OCI-LY3 (cell line): ENCODE measurements around the gene CRADD.
A peak's percentile ranks its signal among the peaks of the same experiment; 100 is the strongest.

Experiments used
- H2AFZ ChIP-seq: fragments of 200-600, 300-600 bp; shearing (Covaris generic); 2 replicates; pipeline ENCODE4 v1.6.0; 2014; ENCODE audit warnings: antibody characterized with exemption, low read depth, low read length
- H3K27ac ChIP-seq: fragments of 200-600, 300-600 bp; sonication (generic); 2 replicates; pipeline ENCODE4 v1.5.1; 2014; ENCODE audit warnings: mild to moderate bottlenecking, low read length, moderate library complexity, mixed read lengths
- H3K27me3 ChIP-seq: fragments of 200-600, 300-600 bp; sonication (generic); 2 replicates; pipeline ENCODE4 v1.6.1; 2014; ENCODE audit warnings: low read depth, low read length, mixed read lengths
- H3K36me3 ChIP-seq: fragments of 200-600, 300-600 bp; sonication (generic); replicated peaks from 2 replicates; pipeline ENCODE3; 2014; ENCODE audit warnings: low read depth, low read length, mixed read lengths
- H3K4me1 ChIP-seq: fragments of 300-600, 200-600 bp; sonication (generic); 2 replicates; pipeline ENCODE4 v1.6.1; 2014; ENCODE audit warnings: low read length, mixed read lengths
- H3K4me2 ChIP-seq: fragments of 200-600, 300-600 bp; sonication (generic); 2 replicates; pipeline ENCODE4 v1.6.1; 2014; ENCODE audit warnings: low read length, mixed read lengths
- H3K4me3 ChIP-seq: fragments of 300-600, 200-600 bp; sonication (generic); 2 replicates; pipeline ENCODE4 v1.5.1; 2014; ENCODE audit warnings: antibody characterized with exemption, mild to moderate bottlenecking, low read length, moderate library complexity
- H3K79me2 ChIP-seq: fragments of 300-600, 200-600 bp; shearing (Covaris generic); 2 replicates; pipeline ENCODE4 v1.6.1; 2014; ENCODE audit warnings: mild to moderate bottlenecking, low read length, mixed read lengths
- H3K9ac ChIP-seq: fragments of 300-600, 200-600 bp; shearing (Covaris generic); 2 replicates; pipeline ENCODE4 v1.6.0; 2014; ENCODE audit warnings: mild to moderate bottlenecking, low read length, moderate library complexity
- H3K9me3 ChIP-seq: fragments of 200-600, 300-600 bp; shearing (Covaris generic); 2 replicates; pipeline ENCODE4 v1.6.1; 2014; ENCODE audit warnings: low read length, mixed read lengths; ENCODE audit not compliant: insufficient read depth
- H4K20me1 ChIP-seq: fragments of 200-600, 300-600 bp; sonication (generic); 2 replicates; pipeline ENCODE4 v1.6.1; 2016; ENCODE audit warnings: low read length, mixed read lengths; ENCODE audit not compliant: insufficient read depth
- CTCF ChIP-seq: fragments of 200-600, 300-600 bp; sonication (generic); IDR thresholded peaks from 2 replicates; pipeline ENCODE4 v1.5.1; 2014; ENCODE audit warnings: antibody characterized with exemption, low read length, low read depth
- EZH2phosphoT487 ChIP-seq: fragments of 200-600 bp; shearing (Covaris generic); IDR thresholded peaks from 2 replicates; pipeline ENCODE4 v1.6.1; 2018; ENCODE audit warnings: antibody characterized with exemption, mixed run types, low read depth

Gene CRADD

DNA sequence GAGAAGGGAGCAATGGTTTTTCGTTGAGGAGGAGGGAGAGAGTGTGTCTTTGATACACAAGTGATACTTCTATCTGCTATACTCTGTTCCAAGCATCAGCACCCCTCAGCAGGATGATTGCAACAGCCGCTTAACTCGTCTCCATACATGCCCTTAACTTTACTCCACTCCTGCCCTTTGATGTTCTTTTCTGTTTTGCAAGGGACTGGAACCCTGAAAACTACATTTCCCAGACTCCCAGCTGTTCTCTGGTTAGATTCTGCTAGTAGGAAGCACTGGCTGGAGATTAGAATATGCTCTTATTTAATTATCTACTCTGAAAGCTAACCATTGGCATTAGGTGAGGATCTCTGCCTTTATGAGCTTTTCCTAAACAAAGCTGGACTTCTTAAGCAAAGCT lies 23.5 kb upstream of the CRADD start:
- no peaks in the 10 kb centered on the region for H4K20me1 ChIP-seq
- no peaks in the 10 kb centered on the region for H3K36me3 ChIP-seq
- H3K27me3 ChIP-seq: no peaks in the 10 kb centered on the region
- no peak overlapping the region for H3K4me3 ChIP-seq
- H3K4me2 ChIP-seq: no peak overlapping the region
- no peaks in the 10 kb centered on the region for H3K9me3 ChIP-seq
- TF ChIP-seq CTCF (no peak), EZH2phosphoT487 (no peak)
- H2AFZ ChIP-seq: no peak overlapping the region
- peaks cover 19% of the 10 kb centered on the region for H3K4me1 ChIP-seq
- H3K9ac ChIP-seq: no peak overlapping the region
- H3K79me2 ChIP-seq: no peaks in the 10 kb centered on the region
- no peak overlapping the region for H3K27ac ChIP-seq

DNA sequence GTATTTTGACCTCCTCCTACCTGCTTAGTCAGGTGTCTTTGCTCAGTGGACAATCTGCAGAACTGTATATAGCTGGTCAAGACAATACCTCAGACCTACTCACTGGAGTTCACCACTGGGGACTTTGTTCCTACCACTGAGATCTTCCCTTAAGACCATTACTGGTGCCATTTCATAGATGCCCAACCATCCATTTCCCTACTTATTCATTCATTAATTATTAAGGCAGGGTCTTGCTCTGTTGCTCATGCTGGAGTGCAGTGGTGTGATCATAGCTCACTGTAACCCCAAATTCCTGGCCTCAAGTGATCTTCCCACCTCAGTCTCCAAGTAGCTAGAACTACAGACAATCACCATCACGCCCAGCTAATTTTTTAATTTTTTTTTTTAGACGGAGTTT lies 22.8 kb upstream of the CRADD start:
- Histone ChIP-seq H3K4me3 (no peak overlapping the region), H3K4me1 (peaks cover 19% of the 10 kb centered on the region), H3K9me3 (no peaks in the 10 kb centered on the region), H3K27me3 (no peaks in the 10 kb centered on the region), H3K9ac (no peak overlapping the region), H3K27ac (no peak overlapping the region), H3K79me2 (no peaks in the 10 kb centered on the region), H3K36me3 (no peaks in the 10 kb centered on the region), H3K4me2 (no peak overlapping the region), H4K20me1 (no peaks in the 10 kb centered on the region), H2AFZ (no peak overlapping the region)
- no peak for TF ChIP-seq CTCF
- no peak for TF ChIP-seq EZH2phosphoT487

DNA sequence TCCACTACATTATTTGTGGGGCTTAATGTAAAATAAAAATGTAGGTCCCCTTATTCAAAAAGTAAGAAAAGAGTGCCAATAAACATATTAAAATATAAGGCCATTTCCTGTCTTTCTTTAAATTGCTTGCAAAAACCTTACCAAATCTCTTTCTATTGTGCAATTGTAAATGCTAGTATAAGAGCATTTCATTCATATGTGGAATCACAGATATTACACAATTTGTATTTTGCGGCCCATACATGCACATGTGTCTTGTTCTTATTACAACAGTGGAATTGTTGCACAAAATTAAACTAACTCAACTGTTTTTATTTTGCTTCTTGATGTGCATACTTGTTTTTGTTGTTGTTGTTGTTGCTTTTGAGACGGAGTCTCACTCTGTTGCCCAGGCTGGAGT lies 20.1 kb upstream of the CRADD start:
- Histone ChIP-seq H3K27ac (no peak overlapping the region), H3K36me3 (no peaks in the 10 kb centered on the region), H3K4me1 (peaks cover 32% of the 10 kb centered on the region), H3K9ac (no peak overlapping the region), H3K4me2 (no peak overlapping the region), H3K27me3 (no peaks in the 10 kb centered on the region), H3K4me3 (no peak overlapping the region), H3K79me2 (no peaks in the 10 kb centered on the region), H3K9me3 (no peaks in the 10 kb centered on the region), H2AFZ (no peak overlapping the region), H4K20me1 (no peaks in the 10 kb centered on the region)
- no peak for TF ChIP-seq CTCF
- TF ChIP-seq EZH2phosphoT487: no peak

- peak overlapping the region; percentile 88 for H2AFZ ChIP-seq
- no peak overlapping the region for H3K9ac ChIP-seq
- TF ChIP-seq CTCF (no peak), EZH2phosphoT487 (no peak)
Measured at GRCh38 chr12:93661021-93661420, 16.2 kb upstream of the CRADD start.

More at GRCh38 chr12:93661021-93661420, 16.2 kb upstream of the CRADD start:
- Histone ChIP-seq H3K4me2 (peak overlapping the region; percentile 59), H3K4me1 (peaks cover 20% of the 10 kb centered on the region), H3K9me3 (peaks cover 7% of the 10 kb centered on the region), H3K79me2 (no peaks in the 10 kb centered on the region), H3K36me3 (peaks cover 16% of the 10 kb centered on the region), H4K20me1 (no peaks in the 10 kb centered on the region), H3K27me3 (no peaks in the 10 kb centered on the region), H3K4me3 (no peak overlapping the region; the same call in 1 of the 2 replicates), H3K27ac (no peak overlapping the region)
